Stimulated activated naive CD8-positive, alpha-beta T cell treated with anti-CD3 and anti-CD28 coated beads, Interleukin-15, Interleukin-2, amounts not matched to agents 100 ng/mL and 50 ng/mL, for 24 hours (primary cell): ENCODE results near the gene SLAIN2.

Source experiments
- H3K27ac Mint-ChIP-seq: one replicate; pipeline ENCODE4 v1.8.0; 2021; ENCODE audit warnings: mild to moderate bottlenecking, mixed read lengths
- H3K27me3 Mint-ChIP-seq: one replicate; pipeline ENCODE4 v1.8.0; 2021; ENCODE audit warnings: mixed read lengths
- H3K36me3 Mint-ChIP-seq: one replicate; pipeline ENCODE4 v1.8.0; 2021; ENCODE audit warnings: low read depth, mixed read lengths
- H3K4me1 Mint-ChIP-seq: one replicate; pipeline ENCODE4 v1.8.0; 2021; ENCODE audit warnings: low read depth, mixed read lengths
- H3K4me3 Mint-ChIP-seq: one replicate; pipeline ENCODE4 v1.8.0; 2021; ENCODE audit warnings: mild to moderate bottlenecking, mixed read lengths
- H3K9me3 Mint-ChIP-seq: one replicate; pipeline ENCODE4 v1.8.0; 2021; ENCODE audit warnings: mixed read lengths

SLAIN2 gene

DNA sequence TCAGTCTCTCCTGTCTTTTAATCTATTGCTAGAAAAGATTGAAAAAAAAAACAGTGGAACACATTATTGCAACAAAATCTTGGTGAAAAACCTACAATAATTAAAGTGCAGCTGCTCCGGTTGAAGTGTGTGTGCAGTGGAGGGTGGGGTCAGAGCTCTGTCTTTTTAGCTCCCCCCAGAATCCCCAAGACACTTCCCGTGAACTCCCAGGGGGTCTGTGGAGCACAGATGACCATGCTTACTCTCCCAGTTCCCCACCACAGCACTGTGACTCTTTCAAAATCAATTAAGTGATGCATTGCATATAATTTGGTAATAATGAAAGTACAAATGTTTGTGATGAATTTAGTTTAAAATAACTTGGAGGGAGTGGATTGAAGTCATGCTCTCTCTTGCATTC, 126.1 kb downstream of the SLAIN2 start:
- Mint-ChIP-seq H3K9me3 (peaks cover 4% of the 10 kb centered on the region), H3K4me1 (no peaks in the 10 kb centered on the region), H3K36me3 (no peaks in the 10 kb centered on the region), H3K4me3 (no peak overlapping the region), H3K27ac (no peak overlapping the region), H3K27me3 (peaks cover 6% of the 10 kb centered on the region)

DNA sequence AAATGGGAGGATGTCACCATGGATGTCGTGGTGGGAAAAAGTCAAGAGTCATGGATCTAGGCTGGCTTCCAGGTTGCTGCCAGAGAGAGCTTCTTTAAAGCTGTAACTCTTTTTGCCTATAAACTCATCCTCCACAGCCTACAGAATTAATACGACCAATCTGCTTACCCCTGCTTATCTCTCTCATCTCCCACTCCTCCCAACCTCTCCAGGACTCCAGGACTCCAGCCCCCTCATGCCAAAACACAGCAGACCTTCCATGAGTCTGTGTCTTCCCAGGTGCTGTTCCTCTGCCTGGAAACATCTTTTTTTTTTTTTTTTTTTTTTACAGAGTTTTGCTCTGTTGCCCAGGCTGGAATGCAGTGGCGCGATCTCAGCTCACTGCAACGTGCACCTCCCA, 126.6 kb downstream of the SLAIN2 start:
- Mint-ChIP-seq H3K36me3 (no peaks in the 10 kb centered on the region), H3K27me3 (peaks cover 6% of the 10 kb centered on the region), H3K4me3 (no peak overlapping the region), H3K27ac (no peak overlapping the region), H3K4me1 (no peaks in the 10 kb centered on the region), H3K9me3 (peaks cover 4% of the 10 kb centered on the region)

DNA sequence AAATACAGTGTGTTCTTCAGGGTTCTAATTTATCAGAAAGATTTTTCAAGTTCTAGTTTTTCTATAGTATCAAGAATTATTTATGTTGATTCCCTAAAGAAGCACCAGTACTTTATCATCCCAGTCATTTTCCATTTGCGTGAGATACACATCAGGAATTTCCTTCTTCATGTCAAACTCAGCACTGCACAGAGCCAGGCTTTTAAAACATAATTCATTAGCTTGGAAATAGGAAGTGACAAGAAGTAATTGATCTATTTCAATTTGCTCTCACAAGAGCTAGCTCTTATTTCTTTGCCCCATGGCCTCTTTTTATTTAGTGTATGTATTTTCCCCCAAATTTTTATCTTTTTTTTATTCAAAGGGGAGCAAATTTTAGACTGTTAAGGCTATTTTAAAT, 128.8 kb downstream of the SLAIN2 start:
- H3K4me1 Mint-ChIP-seq: no peaks in the 10 kb centered on the region
- H3K36me3 Mint-ChIP-seq: no peaks in the 10 kb centered on the region
- no peak overlapping the region for H3K27ac Mint-ChIP-seq
- no peaks in the 10 kb centered on the region for H3K9me3 Mint-ChIP-seq
- H3K27me3 Mint-ChIP-seq: peaks cover 6% of the 10 kb centered on the region
- H3K4me3 Mint-ChIP-seq: no peak overlapping the region

DNA sequence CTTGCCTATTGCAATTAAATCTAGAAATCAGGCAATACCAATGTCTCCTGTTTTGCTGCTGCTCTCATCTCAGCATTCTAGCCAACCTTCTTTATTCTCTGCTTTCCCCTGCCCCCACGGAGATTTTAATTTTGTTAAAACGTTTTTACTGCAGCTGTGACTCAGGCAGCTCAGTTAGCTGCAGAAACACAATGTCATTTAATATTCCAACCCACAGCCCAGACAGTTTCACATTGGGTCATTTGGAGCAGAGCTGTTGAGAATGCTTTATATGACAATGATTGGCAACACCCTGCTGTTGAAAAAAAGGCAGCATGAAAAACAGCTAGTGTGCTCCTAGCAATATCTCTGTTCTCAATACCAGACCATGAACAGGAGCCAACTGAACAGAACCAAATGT, 129.2 kb downstream of the SLAIN2 start:
- no peaks in the 10 kb centered on the region for H3K9me3 Mint-ChIP-seq
- no peak overlapping the region for H3K27ac Mint-ChIP-seq

DNA sequence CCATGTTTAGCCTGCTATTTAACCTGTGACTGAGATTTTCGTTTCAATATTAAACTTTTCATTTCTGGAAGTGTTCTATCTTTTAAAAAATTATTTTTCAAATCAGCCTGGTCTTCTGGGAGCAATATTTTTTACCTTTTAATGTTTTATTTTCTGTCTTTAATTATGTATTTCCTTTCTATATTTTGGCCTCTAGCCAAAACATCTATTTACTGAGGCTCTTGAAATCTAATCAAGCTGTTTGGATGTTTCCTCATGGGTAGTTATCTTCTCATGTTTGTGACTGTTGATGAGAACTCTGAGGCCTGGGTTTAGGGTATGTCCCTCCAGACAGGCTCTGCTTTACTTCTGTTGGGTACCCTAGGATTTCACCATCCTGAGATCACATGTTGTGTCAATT, 131.5 kb downstream of the SLAIN2 start:
- no peak overlapping the region for H3K27ac Mint-ChIP-seq
- peaks cover 14% of the 10 kb centered on the region for H3K27me3 Mint-ChIP-seq
- no peaks in the 10 kb centered on the region for H3K9me3 Mint-ChIP-seq
- no peaks in the 10 kb centered on the region for H3K36me3 Mint-ChIP-seq
- H3K4me1 Mint-ChIP-seq: no peaks in the 10 kb centered on the region
- no peak overlapping the region for H3K4me3 Mint-ChIP-seq

More for the DNA sequence above, 129.2 kb downstream of the SLAIN2 start:
- Mint-ChIP-seq H3K27me3 (peaks cover 6% of the 10 kb centered on the region), H3K36me3 (no peaks in the 10 kb centered on the region), H3K4me1 (no peaks in the 10 kb centered on the region), H3K4me3 (no peak overlapping the region)

DNA sequence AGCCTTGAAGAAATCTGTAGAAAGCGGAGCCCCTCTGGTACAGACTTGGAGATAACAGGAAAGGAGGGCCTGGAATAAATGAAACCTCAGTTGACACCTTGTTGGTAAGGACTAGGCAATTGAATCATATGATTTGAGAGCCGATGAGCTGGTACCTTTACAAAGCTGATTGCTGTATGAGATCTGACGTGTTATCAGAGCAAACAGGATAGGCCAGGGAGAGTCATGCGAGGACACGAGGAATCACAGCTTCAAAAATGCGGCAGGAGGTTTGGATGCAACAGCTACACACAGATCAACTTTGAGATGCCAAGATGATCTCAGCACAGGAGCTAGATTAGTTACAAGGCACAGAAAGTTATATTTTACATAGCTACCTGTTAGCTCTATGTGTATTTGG, 134.4 kb downstream of the SLAIN2 start:
- H3K27ac Mint-ChIP-seq: no peak overlapping the region
- no peak overlapping the region for H3K4me3 Mint-ChIP-seq
- H3K4me1 Mint-ChIP-seq: no peaks in the 10 kb centered on the region
- H3K9me3 Mint-ChIP-seq: no peaks in the 10 kb centered on the region
- H3K36me3 Mint-ChIP-seq: no peaks in the 10 kb centered on the region
- H3K27me3 Mint-ChIP-seq: peaks cover 12% of the 10 kb centered on the region
